Stimulated activated naive B cell treated with anti-CD40 and anti-IgM and Interleukin-4, amounts not matched to agents 10 μg/mL and 1 μg/mL and 100 μg/mL, for 72 hours (primary cell): ENCODE results near the gene LDLRAD3.

Experiments
- ATAC-seq, 2 donors: fragments of 150-1000 bp; cut with Tn5 transposase; replicated peaks; 2 replicates each; pipeline ENCODE4 v1.10.0; 2021; ENCODE audit warnings: moderate library complexity in 1 of 2
- DNase-seq: peaks from one replicate; pipeline ENCODE4 v3.0.0; 2021
- H3K27ac Mint-ChIP-seq: one replicate; pipeline ENCODE4 v1.8.0; 2022; ENCODE audit warnings: mild to moderate bottlenecking, mixed read lengths
- H3K27me3 Mint-ChIP-seq, 2 donors: one replicate each; pipeline ENCODE4 v1.8.0; 2022; ENCODE audit warnings: mixed read lengths in 2 of 2
- H3K36me3 Mint-ChIP-seq, 2 donors: one replicate each; pipeline ENCODE4 v1.8.0; 2022; ENCODE audit warnings: mixed read lengths in 2 of 2, mild to moderate bottlenecking in 1 of 2
- H3K4me1 Mint-ChIP-seq, 2 donors: one replicate each; pipeline ENCODE4 v1.8.0; 2022; ENCODE audit warnings: mixed read lengths in 2 of 2, mild to moderate bottlenecking in 1 of 2
- H3K4me3 Mint-ChIP-seq, 2 donors: one replicate each; pipeline ENCODE4 v1.8.0; 2022; ENCODE audit warnings: mild to moderate bottlenecking in 2 of 2, mixed read lengths in 2 of 2, moderate library complexity in 1 of 2
- H3K9me3 Mint-ChIP-seq, 2 donors: one replicate each; pipeline ENCODE4 v1.8.0; 2022; ENCODE audit warnings: mixed read lengths in 2 of 2, mild to moderate bottlenecking in 1 of 2

LDLRAD3 gene

DNA sequence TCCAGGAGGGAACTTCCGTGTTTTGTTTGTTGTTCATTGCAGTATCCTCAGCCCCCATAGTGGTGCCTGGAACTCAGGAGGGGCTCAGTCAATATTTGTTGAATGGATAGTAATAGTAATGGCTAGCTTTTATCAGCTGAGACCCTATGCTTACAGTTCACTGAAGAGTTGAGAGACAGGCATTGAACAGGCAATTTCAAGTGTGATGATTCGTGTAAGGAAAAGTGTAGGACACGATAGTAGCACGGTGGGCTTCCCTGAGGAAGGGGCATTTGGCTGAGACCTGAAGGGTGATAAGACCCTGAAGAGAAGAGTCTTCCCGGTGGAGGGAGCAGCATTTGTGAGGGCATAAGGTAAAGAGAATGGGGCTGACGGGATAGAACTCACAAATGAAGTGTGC lies 186.1 kb downstream of the LDLRAD3 start:
- no peak overlapping the region for H3K4me3 Mint-ChIP-seq
- ATAC-seq: no peak
- peaks cover 0 to 2% of the 10 kb centered on the region in 2 donors for H3K4me1 Mint-ChIP-seq
- DNase-seq: no peak
- peaks cover 3 to 21% of the 10 kb centered on the region in 2 donors for H3K27me3 Mint-ChIP-seq
- no peaks in the 10 kb centered on the region for H3K36me3 Mint-ChIP-seq
- no peaks in the 10 kb centered on the region for H3K9me3 Mint-ChIP-seq
- no peak overlapping the region for H3K27ac Mint-ChIP-seq

DNA sequence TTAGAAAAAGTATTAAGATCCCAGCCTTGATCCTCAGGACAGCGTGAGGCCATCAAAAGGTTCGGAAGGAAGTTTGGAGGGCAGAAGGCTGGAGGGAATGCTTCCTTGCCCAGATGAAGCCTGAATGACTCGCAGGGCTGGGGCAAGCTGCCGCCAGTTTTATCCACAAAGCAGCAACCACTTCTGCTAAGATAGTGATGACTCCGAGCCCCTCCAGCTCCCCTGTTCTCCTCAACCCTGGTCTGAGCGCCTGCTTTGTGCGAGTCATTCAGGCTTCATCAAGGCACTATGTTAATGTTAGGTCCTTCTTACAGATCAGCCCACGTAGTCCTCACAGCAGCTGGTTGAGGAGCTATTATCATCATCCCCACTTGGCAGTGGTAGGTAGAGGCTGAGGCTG lies 186.5 kb downstream of the LDLRAD3 start:
- peaks cover 0 to 16% of the 10 kb centered on the region in 2 donors for H3K27me3 Mint-ChIP-seq
- peaks cover 0 to 2% of the 10 kb centered on the region in 2 donors for H3K4me1 Mint-ChIP-seq
- H3K36me3 Mint-ChIP-seq: no peaks in the 10 kb centered on the region
- H3K4me3 Mint-ChIP-seq: no peak overlapping the region
- no peaks in the 10 kb centered on the region for H3K9me3 Mint-ChIP-seq
- DNase-seq (no peak), ATAC-seq (no peak)
- no peak overlapping the region for H3K27ac Mint-ChIP-seq

DNA sequence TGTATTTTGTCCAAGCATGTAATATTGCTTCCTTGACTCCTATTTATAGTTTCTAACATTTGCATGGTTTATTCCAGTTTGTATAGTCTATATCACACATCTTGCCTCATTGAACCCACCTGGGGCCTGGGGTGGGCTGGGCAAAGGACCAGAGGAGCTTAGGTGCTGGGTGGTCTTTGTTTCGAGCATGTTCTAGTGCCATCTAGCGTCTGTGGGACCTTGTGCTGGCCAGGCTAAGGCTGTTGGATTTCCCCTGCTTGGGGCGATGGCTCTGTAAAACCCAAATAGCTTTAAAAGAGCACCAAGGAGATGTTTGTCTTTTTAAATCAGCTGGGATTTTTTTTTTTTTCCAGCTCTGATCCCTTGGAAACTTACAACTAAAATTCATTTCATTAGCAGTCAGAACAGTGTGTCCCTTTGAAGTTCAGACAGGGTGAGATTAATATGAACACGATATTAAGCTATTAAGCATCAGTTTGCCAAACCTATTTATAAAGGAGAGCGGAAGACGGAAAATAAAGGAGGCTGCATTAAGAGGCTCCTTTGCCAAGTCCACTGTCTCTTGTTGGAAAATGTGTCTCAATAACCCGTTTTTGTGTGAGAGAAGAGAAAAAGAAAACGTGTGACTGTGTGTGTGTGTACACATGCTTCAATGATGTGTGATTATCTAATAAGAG lies 188.0 kb downstream of the LDLRAD3 start:
- no peak for DNase-seq
- no peaks in the 10 kb centered on the region for H3K9me3 Mint-ChIP-seq
- H3K27me3 Mint-ChIP-seq: peaks cover 0 to 15% of the 10 kb centered on the region in 2 donors
- peaks cover 0 to 2% of the 10 kb centered on the region in 2 donors for H3K4me1 Mint-ChIP-seq
- H3K4me3 Mint-ChIP-seq: no peak overlapping the region
- H3K36me3 Mint-ChIP-seq: no peaks in the 10 kb centered on the region
- peak; percentile 50 to 71 for ATAC-seq
- no peak overlapping the region for H3K27ac Mint-ChIP-seq

DNA sequence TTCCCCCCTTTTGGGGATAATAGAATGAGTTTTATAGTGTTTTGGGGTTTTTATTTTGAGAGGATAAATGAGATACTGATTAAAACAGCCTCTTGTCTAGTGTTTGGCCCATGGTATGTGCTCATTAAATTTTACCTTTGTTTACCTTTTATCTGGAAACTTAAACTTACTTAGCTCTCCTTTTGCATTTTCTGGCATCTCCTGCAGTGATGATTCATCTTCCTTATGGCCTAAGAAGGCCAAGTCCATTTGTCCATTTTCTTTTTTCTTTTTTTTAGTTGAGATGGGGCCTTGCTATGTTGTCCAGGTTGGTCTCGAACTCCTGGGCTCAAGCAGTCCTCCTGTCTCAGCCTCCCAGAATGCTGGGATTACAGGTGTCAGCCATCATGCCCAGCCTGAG lies 189.1 kb downstream of the LDLRAD3 start:
- peaks cover 0 to 15% of the 10 kb centered on the region in 2 donors for H3K27me3 Mint-ChIP-seq
- DNase-seq: no peak
- ATAC-seq: no peak
- H3K4me1 Mint-ChIP-seq: peaks cover 0 to 2% of the 10 kb centered on the region in 2 donors
- no peak overlapping the region for H3K27ac Mint-ChIP-seq
- H3K4me3 Mint-ChIP-seq: no peak overlapping the region
- no peaks in the 10 kb centered on the region for H3K36me3 Mint-ChIP-seq
- no peaks in the 10 kb centered on the region for H3K9me3 Mint-ChIP-seq

DNA sequence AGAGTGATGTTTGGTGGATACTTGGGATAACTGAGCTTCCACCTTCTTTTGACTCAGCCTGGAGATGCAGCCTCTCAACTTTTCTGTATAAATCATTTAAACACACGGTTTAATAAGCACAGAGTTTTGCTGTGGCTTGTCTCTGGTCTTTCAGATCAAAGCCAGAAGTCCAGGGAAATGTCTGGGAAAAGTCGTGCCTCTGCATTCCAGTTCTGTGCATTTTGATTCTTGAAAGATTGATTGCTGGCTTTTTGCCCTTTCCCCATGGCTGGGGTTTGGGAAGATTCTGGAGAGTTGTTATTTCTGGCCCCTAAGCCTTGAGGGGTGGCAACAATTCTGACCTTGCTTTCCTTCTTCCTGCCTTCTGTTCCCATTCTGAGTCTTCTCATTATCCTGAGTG lies 191.2 kb downstream of the LDLRAD3 start:
- Mint-ChIP-seq H3K27me3 (peaks cover 0 to 6% of the 10 kb centered on the region in 2 donors), H3K4me1 (peaks cover 0 to 2% of the 10 kb centered on the region in 2 donors), H3K27ac (no peak overlapping the region), H3K36me3 (no peaks in the 10 kb centered on the region), H3K4me3 (no peak overlapping the region), H3K9me3 (no peaks in the 10 kb centered on the region)
- no peak for ATAC-seq
- DNase-seq: no peak

DNA sequence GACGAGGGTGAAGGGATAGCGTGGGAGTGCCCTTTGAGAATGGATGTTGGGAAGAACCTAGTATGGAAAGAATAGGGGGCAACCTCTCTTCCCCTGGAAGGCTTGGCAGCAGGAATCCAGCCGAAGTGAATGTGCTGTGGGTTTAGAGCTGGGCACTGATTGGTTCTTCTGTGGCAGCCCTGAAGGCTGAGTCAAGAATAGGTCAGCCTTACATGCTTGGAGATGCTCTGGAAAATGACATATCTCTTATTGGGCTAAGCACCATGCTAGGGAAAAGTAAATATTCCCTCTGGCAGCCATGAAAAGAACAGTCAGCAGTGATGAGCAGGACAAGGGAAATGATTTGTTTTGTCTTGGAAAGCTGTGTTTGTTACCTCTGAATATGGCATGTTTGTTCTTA lies 195.9 kb downstream of the LDLRAD3 start:
- DNase-seq (no peak), ATAC-seq (no peak)
- no peaks in the 10 kb centered on the region for H3K36me3 Mint-ChIP-seq
- H3K27me3 Mint-ChIP-seq: peaks cover 0 to 14% of the 10 kb centered on the region in 2 donors
- no peaks in the 10 kb centered on the region for H3K4me1 Mint-ChIP-seq
- no peak overlapping the region for H3K4me3 Mint-ChIP-seq
- H3K9me3 Mint-ChIP-seq: no peaks in the 10 kb centered on the region
- no peak overlapping the region for H3K27ac Mint-ChIP-seq

DNA sequence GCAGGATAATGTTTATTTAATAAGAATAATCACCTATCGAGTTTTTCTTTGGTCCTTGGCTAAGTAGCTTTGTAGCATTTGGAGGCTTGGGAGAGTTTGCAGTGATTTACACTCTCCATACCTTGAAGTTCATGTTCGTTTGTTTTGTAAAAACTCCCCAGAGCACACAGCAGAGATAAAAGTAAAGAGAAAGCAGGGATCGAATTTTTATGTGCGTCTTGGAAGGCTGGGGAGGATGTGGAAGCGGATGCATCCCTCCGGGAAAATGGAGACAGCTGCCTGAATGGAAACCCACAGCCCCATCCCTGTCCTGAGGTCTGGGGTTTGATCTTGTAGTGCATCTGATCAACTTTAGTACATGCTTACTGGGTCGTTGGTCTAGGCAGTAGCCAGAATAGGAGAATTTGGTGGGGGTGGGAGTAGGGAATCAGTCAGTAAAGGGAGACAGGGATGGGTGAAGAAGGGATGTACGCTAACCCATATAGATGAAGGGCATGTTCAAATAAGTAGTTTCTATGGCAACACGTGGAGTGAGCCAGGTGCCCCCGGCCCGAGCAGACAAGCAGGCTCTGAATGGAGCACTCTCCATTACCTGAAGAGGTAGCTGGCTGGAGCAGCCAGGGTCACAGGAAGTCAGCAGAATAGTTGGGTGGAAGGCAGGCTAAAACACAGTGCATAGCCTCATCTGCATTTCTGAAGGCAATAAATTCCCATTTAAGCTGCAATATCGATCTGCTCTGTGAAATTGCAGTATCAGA lies 197.5 kb downstream of the LDLRAD3 start:
- DNase-seq (no peak), ATAC-seq (no peak)
- no peaks in the 10 kb centered on the region for H3K4me1 Mint-ChIP-seq
- H3K36me3 Mint-ChIP-seq: no peaks in the 10 kb centered on the region
- H3K9me3 Mint-ChIP-seq: no peaks in the 10 kb centered on the region
- no peak overlapping the region for H3K4me3 Mint-ChIP-seq
- no peak overlapping the region for H3K27ac Mint-ChIP-seq
- H3K27me3 Mint-ChIP-seq: peaks cover 0 to 10% of the 10 kb centered on the region in 2 donors

DNA sequence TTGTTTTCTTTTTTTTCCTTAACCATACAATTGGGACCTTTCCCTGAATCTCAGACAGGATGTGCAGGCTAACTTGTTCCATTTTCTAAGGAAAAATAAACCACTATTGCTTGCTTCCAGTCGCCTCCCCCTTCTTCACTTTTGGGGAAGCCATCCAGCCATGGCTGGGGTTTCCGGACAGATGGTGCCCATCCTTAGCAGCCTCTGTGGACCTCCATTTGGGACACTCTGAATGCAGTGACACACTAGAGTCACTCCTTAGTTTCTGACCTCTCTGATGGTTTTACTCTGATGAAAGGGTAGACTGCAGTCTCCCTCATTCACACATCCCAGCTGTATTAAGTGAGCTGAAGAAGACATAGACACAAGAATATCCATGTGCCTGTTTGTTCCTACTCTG lies 198.1 kb downstream of the LDLRAD3 start:
- Mint-ChIP-seq H3K27ac (no peak overlapping the region), H3K4me3 (no peak overlapping the region), H3K27me3 (peaks cover 0 to 10% of the 10 kb centered on the region in 2 donors), H3K36me3 (no peaks in the 10 kb centered on the region), H3K4me1 (no peaks in the 10 kb centered on the region), H3K9me3 (no peaks in the 10 kb centered on the region)
- ATAC-seq: no peak
- DNase-seq: no peak

DNA sequence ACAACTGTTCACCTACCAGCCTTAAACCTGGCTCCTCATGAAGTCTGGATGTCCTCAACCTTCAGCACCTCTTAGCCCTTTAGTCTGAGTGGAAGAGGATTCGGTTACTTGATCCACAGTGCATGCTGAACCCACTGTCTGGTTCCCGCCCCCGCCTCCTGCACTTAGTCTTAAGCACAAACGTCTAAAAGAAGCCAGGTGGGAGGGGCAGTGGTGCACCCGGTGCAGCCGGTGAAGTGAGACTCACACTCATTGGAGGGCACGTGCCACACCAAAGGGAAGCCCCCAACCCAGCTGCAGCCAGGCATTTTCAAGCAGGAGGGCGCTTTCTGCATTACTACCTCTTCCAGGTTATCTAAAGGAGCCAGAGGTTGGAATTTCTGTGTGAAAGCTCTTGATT lies 198.6 kb downstream of the LDLRAD3 start:
- Mint-ChIP-seq H3K27ac (no peak overlapping the region), H3K9me3 (no peaks in the 10 kb centered on the region), H3K36me3 (no peaks in the 10 kb centered on the region)

DNA sequence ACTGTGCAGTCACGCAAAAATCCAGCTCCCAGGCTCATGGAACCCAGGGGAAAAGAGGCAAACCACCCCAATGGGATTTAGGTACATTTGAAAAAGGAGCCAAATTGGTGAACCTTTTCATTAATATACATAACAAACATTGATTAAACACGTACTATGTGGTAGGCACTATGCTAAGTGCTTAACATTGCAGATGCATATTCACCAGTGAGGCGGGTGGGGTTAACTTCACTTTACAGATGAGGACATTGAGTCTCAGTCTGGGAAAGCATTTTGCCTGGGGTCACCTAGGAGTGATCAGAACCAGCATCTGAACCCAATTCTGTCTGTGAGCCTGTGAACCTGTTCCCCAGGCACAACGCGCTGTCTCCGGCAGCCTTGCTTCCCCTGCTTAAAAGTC lies 199.0 kb downstream of the LDLRAD3 start:
- DNase-seq (no peak), ATAC-seq (no peak)
- H3K36me3 Mint-ChIP-seq: no peaks in the 10 kb centered on the region
- no peaks in the 10 kb centered on the region for H3K4me1 Mint-ChIP-seq
- H3K27me3 Mint-ChIP-seq: peaks cover 0 to 10% of the 10 kb centered on the region in 2 donors
- H3K4me3 Mint-ChIP-seq: no peak overlapping the region
- no peaks in the 10 kb centered on the region for H3K9me3 Mint-ChIP-seq
- no peak overlapping the region for H3K27ac Mint-ChIP-seq

More for the DNA sequence above, 198.6 kb downstream of the LDLRAD3 start:
- DNase-seq (no peak), ATAC-seq (no peak)
- H3K4me1 Mint-ChIP-seq: no peaks in the 10 kb centered on the region
- H3K27me3 Mint-ChIP-seq: peaks cover 0 to 10% of the 10 kb centered on the region in 2 donors
- H3K4me3 Mint-ChIP-seq: no peak overlapping the region

DNA sequence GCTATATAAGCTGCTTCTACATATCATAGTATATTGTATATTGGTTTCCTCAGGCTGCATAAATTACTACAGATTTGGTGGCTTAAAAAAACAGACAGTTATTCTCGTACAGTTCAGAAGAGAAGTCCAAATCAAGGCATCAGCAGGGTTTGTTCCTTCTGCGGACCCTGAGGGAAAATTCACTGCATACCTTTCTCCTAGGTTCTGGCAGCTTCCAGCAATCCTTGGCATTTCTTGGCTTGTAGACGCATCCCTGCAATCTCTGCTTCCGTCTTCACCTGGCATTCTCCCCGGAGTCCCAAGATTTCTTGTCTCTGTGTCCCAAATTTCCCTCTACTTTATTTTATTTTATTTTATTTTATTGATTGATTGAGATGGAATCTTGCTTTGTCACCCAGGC lies 202.6 kb downstream of the LDLRAD3 start:
- H3K27ac Mint-ChIP-seq: no peak overlapping the region
- H3K4me1 Mint-ChIP-seq: peaks cover 7 to 8% of the 10 kb centered on the region in 2 donors
- H3K4me3 Mint-ChIP-seq: no peak overlapping the region
- no peaks in the 10 kb centered on the region for H3K36me3 Mint-ChIP-seq
- ATAC-seq (no peak), DNase-seq (no peak)
- H3K9me3 Mint-ChIP-seq: no peaks in the 10 kb centered on the region
- H3K27me3 Mint-ChIP-seq: peaks cover 0 to 14% of the 10 kb centered on the region in 2 donors

DNA sequence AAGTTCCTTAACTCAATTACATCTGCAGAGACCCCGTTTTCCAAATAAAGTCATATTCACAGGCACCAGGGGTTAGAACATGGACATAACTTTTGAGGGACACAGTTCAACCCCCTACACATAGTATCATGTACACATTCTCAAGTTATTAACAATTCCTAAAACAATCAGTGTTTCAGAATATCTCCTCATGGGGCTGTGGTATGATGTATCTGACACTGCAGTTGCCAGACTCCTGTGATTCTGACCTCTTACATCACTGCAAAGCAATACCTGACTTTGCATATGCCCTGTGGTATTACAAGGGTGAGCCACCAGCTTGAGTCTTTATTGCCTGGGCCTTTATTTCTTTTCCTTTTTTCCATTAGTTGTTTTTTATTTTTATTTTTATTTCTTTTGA lies 203.6 kb downstream of the LDLRAD3 start:
- Mint-ChIP-seq H3K36me3 (no peaks in the 10 kb centered on the region), H3K9me3 (no peaks in the 10 kb centered on the region), H3K27me3 (peaks cover 5 to 10% of the 10 kb centered on the region in 2 donors), H3K4me3 (no peak overlapping the region), H3K4me1 (peaks cover 7 to 8% of the 10 kb centered on the region in 2 donors), H3K27ac (no peak overlapping the region)
- ATAC-seq (no peak), DNase-seq (no peak)

DNA sequence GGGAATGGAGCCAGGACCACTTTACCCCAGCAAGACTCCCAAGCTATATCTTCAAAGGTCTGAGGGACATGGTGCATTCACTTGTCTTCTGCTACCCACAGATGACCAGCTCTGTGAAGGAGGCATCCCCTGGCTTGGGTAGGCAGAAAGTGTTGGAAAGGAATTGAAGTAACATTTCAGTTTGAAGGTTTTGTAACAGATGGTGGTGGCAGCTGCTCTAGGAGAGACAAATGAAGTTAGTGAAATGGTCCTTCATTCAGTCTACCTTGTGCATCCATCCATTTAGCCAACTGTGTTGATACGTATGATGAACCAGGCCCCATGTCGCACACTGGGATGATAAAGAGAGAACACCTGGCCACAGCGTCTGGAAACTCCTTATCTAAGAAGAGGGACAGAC lies 204.8 kb downstream of the LDLRAD3 start:
- Mint-ChIP-seq H3K27ac (no peak overlapping the region), H3K4me1 (peaks cover 7 to 8% of the 10 kb centered on the region in 2 donors), H3K4me3 (no peak overlapping the region), H3K27me3 (peaks cover 10 to 13% of the 10 kb centered on the region in 2 donors), H3K36me3 (no peaks in the 10 kb centered on the region), H3K9me3 (no peaks in the 10 kb centered on the region)
- ATAC-seq: no peak
- no peak for DNase-seq

DNA sequence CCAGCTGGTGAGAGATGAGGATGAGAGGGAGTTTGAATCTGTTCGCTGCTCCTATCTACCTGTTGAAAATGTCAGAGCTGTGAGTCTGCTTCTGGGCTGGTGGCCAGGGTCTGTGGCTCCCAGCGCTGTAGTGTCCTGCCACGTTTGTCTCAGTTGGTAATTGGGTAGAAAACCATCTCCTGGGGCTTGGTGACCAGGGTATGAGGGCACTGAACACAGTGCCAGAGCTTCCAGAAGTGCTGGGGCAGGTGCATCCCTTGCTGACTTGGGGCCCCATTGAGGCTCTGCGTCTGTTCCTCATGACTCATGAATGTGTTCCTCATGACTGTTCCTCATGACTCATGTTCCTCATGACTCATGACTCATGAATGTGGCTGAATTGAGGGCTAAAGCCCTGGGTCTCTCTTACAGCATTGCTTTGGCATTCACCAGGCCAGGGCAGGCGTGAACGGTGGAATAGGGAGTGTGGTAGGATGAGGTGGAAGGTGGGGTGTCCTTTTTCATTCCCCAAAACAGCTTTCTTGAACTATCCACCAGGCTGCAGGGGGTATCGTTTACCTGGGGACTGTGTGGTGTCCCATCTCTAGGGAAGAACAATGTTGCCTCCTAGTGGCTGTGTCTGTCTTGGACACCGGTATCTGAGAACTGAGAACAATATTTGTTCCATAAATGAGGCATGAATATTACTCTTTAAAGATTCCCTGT lies 205.8 kb downstream of the LDLRAD3 start:
- Mint-ChIP-seq H3K27me3 (peaks cover 12 to 15% of the 10 kb centered on the region in 2 donors), H3K4me3 (peak overlapping the region in 1 of 2 donors; percentile 64), H3K36me3 (no peaks in the 10 kb centered on the region), H3K4me1 (peaks cover 7 to 8% of the 10 kb centered on the region in 2 donors), H3K9me3 (no peaks in the 10 kb centered on the region), H3K27ac (peak overlapping the region; percentile 73)
- DNase-seq (peak; percentile 18), ATAC-seq (peak; percentile 91 to 94)
